ENCODE measurements around the gene DNAJA3. TPM values are rescaled to one million over a fixed set of nuclear protein-coding genes. Genes with fewer than 3 reads are reported as not detected.

The DNAJA3 gene
- total RNA-seq, 6 experiments from 2014 or later, result 40.8 to 54.4 (median 45.1) TPM

DNA sequence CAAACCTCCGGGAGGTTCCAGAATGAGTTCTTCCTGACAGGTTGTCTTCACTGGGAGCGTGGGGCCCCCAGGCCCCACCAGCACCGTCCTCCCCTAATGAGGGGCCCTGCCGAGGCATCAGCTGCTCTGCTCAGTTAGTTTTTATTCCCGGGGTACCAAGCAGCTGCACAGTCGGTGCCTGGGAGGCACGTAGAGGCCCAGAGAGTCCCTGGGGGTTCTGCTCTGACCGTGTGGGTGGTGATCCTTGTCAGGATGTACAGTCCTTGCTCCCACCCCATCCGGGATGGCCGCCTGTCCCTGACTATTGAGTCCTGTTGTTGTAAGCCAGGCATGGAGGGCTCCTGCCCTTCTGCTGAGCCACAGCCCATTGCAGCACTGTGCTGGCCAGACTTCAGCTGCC lies 30.3 kb downstream of the DNAJA3 start:
- Mint-ChIP-seq H3K9me3 (no peaks in the 10 kb centered on the region), H3K27ac (no peak overlapping the region), H3K27me3 (ENCODE audit: insufficient read depth) (peaks cover 3% of the 10 kb centered on the region; the same call in 1 of the 2 replicates), H3K36me3 (ENCODE audit: low read depth) (peaks cover 33% of the 10 kb centered on the region), H3K4me3 (no peak overlapping the region), H3K4me1 (ENCODE audit: low read depth) (peaks cover 8% of the 10 kb centered on the region)
- no peak for DNase-seq
- TF ChIP-seq, protein P1, sequence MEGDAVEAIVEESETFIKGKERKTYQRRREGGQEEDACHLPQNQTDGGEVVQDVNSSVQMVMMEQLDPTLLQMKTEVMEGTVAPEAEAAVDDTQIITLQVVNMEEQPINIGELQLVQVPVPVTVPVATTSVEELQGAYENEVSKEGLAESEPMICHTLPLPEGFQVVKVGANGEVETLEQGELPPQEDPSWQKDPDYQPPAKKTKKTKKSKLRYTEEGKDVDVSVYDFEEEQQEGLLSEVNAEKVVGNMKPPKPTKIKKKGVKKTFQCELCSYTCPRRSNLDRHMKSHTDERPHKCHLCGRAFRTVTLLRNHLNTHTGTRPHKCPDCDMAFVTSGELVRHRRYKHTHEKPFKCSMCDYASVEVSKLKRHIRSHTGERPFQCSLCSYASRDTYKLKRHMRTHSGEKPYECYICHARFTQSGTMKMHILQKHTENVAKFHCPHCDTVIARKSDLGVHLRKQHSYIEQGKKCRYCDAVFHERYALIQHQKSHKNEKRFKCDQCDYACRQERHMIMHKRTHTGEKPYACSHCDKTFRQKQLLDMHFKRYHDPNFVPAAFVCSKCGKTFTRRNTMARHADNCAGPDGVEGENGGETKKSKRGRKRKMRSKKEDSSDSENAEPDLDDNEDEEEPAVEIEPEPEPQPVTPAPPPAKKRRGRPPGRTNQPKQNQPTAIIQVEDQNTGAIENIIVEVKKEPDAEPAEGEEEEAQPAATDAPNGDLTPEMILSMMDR (IDR thresholded peaks at IDR 0.05), result no peak

DNA sequence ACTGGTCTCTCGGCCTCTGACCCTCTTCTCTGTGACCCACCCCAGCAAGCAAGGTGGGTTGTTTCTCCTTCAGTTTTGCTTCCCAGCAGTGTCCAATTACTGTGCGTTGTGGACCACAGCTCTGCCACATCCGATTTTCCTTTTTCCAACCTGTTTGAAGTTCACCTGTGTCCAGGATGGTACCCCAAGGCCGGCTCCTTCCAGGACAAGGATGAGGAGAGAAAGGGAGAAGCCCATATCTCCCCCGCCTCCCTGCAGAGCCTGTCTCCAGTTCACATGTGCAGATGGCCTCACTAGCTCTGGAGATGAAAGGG lies 35.2 kb downstream of the DNAJA3 start:
- TF ChIP-seq, protein P1 (IDR thresholded peaks at IDR 0.05), result no peak
- peaks cover 24% of the 10 kb centered on the region for H3K4me1 Mint-ChIP-seq (ENCODE audit: low read depth)
- DNase-seq, result no peak
- H3K4me3 Mint-ChIP-seq, result no peak overlapping the region
- H3K27ac Mint-ChIP-seq, result no peak overlapping the region
- peaks cover 5% of the 10 kb centered on the region for H3K27me3 Mint-ChIP-seq (ENCODE audit: insufficient read depth)
- peaks cover 24% of the 10 kb centered on the region for H3K36me3 Mint-ChIP-seq (ENCODE audit: low read depth)
- no peaks in the 10 kb centered on the region for H3K9me3 Mint-ChIP-seq

DNA sequence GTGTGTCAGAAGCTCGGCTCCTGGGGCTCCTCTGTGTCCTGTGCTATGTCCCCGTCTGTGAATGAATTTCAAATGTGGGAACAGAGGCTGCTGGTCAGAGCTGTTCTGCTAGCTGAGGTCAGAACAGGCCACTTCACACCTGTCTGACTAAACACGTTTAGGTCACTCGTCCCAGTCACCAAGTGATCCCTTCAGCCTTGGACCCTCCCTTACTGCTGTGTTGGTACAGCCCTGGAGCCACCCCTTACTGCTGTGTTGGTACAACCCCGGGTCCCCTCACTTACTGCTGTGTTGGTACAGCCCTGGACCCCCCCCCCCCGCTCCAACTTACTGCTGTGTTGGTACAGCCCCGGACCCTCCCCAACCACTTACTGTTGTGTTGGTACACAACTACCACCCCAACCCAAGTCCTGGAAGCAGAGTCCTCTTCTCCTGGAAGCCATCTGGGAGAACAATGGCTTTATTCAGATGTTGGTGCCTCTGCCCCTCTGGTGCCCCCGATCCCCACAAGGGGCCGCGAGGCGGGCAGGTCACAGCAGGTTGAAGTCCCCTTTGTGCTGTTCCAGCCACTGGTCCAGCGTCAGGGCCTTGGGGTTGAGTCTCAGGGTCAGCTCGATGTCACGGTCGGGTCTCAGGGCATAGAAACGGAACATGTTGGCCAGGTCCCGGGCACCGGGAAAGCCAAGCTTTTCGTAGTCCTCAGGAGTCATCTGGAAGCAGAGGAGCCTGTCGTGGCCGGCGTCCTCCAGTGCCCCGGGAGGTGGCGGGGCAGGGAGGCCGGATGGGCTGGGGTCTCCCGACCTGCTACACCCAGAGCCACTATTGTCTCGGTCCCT lies 35.8 kb downstream of the DNAJA3 start:
- H3K4me1 Mint-ChIP-seq (ENCODE audit: low read depth), result peaks cover 24% of the 10 kb centered on the region
- TF ChIP-seq, protein P1 (IDR thresholded peaks at IDR 0.05), result no peak
- peaks cover 5% of the 10 kb centered on the region for H3K27me3 Mint-ChIP-seq (ENCODE audit: insufficient read depth)
- DNase-seq, result no peak
- H3K9me3 Mint-ChIP-seq, result no peaks in the 10 kb centered on the region
- H3K27ac Mint-ChIP-seq, result no peak overlapping the region
- no peak overlapping the region for H3K4me3 Mint-ChIP-seq
- H3K36me3 Mint-ChIP-seq (ENCODE audit: low read depth), result peaks cover 29% of the 10 kb centered on the region

DNA sequence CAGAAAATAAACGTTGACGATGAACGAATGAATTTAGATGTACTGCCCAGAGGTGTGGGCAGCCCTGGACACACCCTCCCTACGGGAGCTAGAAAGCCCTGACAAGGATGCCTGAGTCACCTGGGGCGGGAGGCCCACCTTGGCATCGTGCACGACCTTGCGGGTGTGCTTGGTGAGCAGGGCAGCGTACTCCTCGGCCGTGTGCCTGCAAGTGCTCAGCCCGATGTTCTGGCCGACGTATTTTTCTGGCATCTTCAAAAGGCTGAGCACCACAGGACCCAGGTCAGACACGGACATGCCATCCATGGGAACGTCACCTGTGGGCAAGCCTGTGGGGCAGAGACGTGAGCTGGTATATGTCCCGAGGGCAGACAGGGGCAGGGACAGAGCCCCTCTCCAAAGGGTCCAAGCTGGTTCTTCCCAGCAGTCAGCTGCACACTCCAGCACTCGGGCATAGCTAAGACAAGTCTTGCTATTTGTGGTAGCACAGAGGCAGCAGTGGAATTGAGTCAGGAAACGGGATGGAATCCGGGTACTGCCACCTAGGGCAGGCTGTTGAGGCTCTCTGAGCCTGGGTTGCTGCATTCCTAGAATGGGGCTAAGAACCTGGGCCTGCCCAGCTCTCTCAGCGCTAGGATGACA lies 38.0 kb downstream of the DNAJA3 start:
- no peak for DNase-seq
- Mint-ChIP-seq H3K4me3 (peak overlapping the region; percentile 57; the same call in 1 of the 2 replicates), H3K9me3 (no peaks in the 10 kb centered on the region), H3K36me3 (ENCODE audit: low read depth) (peaks cover 29% of the 10 kb centered on the region), H3K27ac (peak overlapping the region; percentile 91), H3K27me3 (ENCODE audit: insufficient read depth) (peaks cover 3% of the 10 kb centered on the region), H3K4me1 (ENCODE audit: low read depth) (peaks cover 24% of the 10 kb centered on the region)
- TF ChIP-seq, protein P1 (IDR thresholded peaks at IDR 0.05), result no peak

DNA sequence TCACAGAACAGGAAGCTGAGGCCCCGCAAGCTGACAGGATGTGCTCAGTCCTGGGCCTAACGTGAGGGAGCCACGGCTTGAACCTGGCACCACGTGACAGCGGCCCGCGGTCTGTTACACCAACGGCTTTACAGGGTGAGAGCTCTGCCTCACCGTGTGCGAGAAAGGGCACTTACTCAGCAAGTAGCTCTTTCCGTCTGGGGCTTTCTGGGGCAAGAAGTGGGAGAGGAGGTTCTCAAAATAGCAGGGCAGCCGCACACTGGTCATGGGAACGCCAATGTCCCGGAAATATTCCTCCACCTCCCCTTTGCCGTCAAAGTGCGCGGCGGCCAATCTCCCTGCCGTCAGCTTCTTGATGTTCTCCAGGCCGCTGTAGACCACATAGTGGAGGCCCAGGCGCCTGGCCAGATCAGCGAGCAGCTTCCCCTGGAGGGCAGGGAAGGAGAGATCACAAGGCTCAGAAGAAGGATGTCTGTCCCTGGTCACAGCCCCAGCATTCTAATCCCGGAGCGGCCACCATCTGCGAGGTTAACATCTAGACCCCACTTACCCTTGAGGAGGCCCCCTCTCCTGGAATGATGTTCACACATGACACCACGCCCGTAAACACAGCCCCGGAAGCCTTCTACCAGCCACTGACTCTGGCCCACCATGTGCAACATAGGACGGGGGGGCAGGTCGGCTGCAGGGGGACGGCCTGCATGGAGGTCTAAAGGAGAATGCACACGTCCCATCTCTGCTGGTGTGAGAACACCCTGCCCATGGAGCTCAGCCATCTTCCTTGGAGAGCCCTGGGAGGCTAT lies 40.5 kb downstream of the DNAJA3 start:
- TF ChIP-seq, protein P1 (IDR thresholded peaks at IDR 0.05), result no peak
- Mint-ChIP-seq H3K27ac (no peak overlapping the region), H3K36me3 (ENCODE audit: low read depth) (peaks cover 11% of the 10 kb centered on the region), H3K4me3 (no peak overlapping the region), H3K9me3 (no peaks in the 10 kb centered on the region), H3K27me3 (ENCODE audit: insufficient read depth) (peaks cover 2% of the 10 kb centered on the region), H3K4me1 (ENCODE audit: low read depth) (peaks cover 16% of the 10 kb centered on the region)
- DNase-seq, result no peak
